Stromal cell of bone marrow (primary cell): ENCODE measurements around the gene PIK3CA.
"Not testable (repeated sequence)": the region's sequence is repeated elsewhere in the genome, so short reads cannot be mapped to it uniquely, and the experiment has no call there.

Experiments
- DNase-seq: peaks from one replicate; pipeline ENCODE4 v3.0.0-alpha.2; 2012; ENCODE audit warnings: low read depth

PIK3CA gene

DNA sequence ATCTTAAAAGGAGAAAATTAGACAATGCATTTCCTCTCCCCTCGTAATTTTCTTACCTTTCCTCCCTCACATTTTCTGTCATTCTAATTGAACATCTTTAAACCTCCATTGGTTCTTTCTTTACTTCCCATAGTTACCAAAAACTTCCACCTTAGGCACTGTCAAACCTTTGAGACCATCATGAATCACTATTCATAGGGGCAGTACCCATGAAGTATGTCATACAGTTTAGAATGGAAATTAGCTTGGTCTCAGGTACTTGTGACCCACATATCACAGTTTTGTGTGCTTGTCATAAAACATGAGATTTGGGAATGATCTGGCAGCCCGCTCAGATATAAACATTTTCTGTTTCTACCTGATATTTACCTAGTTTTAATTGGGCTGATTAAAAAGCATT, 52.6 kb downstream of the PIK3CA start:
- no peak for DNase-seq

DNA sequence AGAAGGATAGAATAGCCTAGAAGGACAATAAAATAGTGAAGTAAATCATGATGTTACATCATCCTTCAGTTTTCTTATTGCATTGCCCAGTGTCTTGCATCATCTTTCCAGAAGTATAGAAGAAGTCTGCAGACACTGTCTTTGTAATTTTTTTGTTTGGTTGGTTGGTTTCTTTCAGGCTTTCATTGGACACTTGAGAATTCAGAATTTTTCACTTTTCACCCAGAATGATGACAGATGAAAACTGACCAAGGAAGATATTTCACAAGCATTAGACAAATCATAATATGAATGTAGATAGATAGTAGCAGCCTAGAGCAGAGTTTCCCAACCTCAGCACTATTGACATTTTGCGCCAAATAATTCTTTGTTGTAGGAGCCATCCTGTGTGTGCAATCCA, 67.4 kb downstream of the PIK3CA start:
- peak; percentile 21 for DNase-seq

DNA sequence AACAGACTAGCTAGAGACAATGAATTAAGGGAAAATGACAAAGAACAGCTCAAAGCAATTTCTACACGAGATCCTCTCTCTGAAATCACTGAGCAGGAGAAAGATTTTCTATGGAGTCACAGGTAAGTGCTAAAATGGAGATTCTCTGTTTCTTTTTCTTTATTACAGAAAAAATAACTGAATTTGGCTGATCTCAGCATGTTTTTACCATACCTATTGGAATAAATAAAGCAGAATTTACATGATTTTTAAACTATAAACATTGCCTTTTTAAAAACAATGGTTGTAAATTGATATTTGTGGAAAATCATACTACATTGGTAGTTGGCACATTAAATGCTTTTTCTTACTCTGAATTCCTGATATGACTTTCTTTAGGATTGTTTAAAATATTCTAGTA, 70.1 kb downstream of the PIK3CA start:
- not testable (repeated sequence) for DNase-seq

DNA sequence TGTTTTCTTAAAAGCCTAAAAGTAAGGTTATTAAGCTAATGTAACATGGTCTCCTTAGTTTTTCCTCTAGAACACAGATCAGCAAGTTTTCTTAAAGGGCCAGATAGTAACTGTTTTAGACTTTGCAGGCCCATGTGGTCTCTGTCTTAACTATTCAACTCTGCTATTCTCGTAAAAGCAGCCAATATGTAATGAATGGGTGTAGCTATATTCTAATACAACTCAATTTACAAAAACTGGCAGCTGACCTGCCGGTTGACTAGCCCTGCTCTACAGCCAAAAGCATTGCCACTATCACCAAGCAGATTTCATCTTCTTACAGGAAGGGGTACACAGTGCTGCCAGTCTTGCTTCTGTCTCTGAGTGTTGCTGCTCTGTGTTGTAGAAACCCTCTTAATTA, 75.4 kb downstream of the PIK3CA start:
- DNase-seq: no peak

DNA sequence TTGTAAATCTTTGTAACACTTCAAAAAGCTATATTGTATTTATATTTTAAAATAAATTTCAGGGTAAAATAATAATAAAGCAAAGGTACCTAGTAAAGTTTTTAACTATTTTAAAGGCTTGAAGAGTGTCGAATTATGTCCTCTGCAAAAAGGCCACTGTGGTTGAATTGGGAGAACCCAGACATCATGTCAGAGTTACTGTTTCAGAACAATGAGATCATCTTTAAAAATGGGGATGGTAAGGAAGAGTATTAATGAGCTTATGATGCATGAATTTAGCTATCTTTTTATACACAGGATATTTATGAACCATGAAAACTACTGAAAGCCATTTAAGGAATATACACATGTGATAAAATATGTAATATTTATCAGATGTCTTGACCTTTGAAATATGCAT, 76.4 kb downstream of the PIK3CA start:
- no peak for DNase-seq

DNA sequence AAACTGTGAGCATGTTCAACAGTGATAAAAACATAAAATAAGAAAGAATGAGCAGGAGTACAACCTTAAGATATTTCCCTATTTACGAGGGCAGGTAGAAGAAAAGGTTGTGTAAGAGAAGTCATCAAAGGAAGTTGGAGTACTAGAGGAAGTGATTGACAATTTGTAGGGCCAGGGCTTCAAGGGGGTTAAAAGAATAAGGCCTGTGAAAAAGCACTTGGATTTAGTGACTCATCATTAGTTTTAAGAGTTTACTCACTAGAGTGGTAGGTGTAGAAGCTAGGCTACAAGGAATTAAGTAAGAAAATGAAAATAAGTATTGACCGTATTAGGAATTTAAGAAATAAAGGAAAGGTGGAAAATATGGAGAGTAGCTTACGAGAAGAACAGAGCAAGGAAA, 79.2 kb downstream of the PIK3CA start:
- DNase-seq: no peak

DNA sequence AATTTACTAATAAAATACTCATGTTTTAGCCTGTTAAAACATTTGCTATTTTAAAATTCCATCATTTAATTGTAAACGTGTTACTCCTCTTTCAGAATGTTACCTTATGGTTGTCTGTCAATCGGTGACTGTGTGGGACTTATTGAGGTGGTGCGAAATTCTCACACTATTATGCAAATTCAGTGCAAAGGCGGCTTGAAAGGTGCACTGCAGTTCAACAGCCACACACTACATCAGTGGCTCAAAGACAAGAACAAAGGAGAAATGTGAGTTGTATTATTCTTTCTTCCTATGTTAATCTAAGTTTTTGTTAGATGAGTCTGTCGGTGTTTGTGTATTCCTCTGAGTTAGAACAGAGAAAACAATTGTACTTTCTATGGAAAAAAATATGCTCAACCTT, 81.0 kb downstream of the PIK3CA start:
- DNase-seq: no peak

DNA sequence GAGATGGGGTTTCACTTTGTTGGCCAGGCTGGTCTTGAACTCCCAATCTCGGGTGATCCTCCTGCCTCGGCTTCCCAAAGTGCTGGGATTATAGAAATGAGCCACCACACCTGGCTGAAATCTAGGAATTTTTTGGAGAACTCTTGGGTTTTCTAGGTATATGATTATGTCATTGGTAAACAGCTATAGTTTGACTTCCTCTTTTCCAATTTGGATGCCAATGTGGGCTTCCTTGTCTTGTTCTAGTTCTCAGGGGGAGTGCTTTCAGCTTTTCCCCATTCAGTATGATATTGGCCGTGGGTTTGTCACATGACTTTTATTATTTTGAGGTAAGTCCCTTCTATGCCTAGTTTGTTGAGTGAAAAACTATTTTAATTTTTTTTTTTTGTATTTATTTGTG, 84.9 kb downstream of the PIK3CA start:
- DNase-seq: no peak

DNA sequence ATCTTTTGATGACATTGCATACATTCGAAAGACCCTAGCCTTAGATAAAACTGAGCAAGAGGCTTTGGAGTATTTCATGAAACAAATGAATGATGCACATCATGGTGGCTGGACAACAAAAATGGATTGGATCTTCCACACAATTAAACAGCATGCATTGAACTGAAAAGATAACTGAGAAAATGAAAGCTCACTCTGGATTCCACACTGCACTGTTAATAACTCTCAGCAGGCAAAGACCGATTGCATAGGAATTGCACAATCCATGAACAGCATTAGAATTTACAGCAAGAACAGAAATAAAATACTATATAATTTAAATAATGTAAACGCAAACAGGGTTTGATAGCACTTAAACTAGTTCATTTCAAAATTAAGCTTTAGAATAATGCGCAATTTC, 86.0 kb downstream of the PIK3CA start:
- DNase-seq: no peak

DNA sequence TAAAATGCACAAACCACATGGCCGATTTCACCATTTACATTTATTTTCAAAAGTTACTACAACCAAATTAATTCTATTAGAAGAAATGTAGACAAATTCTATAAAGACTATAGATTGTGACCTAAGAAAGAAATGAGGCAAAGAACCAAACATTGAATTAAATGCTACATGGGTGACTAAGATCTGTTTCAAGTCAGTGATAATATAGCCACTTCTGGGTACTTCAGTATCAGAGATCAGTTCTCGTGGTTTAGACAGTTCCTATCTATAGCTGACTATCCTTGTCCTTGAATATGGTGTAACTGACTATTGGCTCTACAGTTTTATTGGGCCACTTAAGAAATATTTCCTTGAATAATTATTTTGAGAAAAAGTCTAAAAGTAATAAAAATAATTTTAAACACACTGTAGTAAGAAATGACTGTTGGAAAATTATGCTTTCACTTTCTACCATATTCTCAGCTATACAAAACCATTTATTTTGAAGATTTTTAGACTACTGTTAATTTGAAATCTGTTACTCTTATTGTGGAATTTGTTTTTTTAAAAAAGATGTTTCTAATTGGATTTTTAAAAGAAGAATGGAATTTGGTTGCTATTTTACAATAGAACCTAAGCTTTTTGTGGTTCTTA, 88.6 kb downstream of the PIK3CA start:
- DNase-seq: no peak

DNA sequence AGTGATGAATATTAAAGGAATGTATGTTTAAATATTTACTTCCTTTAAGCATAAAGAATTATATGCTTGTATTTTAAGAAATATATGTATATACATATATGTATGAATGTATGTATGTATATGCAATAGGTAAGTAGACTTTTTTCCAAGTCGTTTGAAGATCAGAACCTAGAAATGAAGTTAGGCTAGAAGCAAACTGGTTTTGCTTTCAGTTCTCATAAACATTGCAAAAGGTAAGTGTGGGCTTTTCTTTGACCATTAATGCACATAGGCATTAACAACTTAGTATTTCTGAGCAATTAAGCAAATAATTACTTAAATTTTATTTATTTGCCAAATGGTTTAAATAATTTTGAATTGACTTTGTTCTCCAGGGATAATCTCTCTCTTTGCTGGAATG, 92.1 kb downstream of the PIK3CA start:
- DNase-seq: not testable (repeated sequence)

DNA sequence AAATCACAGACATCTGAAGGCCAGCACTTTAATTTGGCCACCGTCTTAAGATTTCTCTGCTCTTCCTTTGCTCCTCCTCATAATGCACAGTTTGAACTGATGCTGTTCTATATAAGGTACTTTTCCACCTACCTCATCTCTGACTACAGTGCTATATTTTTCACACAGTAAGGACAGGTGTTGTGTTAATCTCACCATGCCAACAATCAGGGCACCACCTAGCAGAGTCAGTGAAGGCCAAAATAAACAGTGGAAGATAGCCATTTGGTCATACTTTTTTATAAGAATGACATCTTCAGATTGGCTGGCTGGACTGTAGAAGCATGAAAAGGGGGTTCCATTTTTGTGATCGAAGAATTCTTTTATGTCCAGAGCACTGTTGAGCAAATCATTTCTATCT, 94.7 kb downstream of the PIK3CA start:
- not testable (repeated sequence) for DNase-seq

DNA sequence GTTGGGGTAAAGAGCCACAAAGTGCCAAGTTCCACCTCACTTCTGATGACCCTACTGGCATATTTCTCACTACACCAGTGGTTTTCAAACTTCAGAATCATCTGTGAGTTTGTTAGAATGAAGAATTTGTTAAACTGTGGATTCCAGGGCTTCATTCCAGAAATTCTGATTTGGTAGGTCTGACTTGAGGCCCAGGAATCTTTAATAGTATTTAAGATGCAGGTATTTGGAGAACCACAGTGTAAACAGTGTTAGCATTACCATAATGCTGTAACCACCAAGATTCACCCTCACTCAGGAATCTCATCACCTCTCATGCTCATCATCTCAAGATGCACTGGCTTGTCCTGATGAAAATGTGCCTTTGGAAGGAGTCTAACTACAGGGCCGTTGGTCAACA, 96.7 kb downstream of the PIK3CA start:
- no peak for DNase-seq

DNA sequence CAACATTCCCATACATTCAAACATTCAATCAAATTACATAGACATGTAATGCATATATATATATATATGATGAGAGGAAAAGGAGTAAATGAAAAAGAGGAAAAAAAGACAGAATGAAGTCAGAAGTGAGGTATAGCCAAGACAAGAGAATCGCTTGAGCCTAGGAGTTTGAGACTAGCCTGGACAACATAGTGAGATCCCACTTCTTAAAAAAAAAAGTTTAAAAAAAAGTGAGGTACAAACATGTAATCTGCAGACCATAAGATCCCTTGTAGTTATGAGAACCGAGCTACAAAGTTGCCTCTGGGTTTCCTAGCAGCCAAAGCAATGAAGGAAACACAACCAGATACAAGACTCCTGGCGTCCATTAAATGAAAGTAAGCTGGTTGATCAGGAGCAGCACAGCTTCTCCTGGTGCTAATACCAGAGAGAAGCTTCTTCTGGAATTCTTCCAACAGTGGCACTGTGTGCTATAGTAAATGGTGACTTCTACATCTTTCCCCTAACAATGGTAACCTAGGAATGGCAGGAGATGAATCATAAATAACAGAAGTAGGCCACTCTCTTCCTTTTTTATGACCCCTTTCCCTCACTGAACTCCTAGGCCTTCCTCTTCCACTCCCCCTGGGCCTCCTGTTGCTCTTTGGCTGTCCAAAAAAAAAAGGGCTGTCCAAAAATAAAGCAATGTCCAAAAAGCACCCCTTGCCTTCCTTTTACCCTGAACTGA, 99.3 kb downstream of the PIK3CA start:
- no peak for DNase-seq

DNA sequence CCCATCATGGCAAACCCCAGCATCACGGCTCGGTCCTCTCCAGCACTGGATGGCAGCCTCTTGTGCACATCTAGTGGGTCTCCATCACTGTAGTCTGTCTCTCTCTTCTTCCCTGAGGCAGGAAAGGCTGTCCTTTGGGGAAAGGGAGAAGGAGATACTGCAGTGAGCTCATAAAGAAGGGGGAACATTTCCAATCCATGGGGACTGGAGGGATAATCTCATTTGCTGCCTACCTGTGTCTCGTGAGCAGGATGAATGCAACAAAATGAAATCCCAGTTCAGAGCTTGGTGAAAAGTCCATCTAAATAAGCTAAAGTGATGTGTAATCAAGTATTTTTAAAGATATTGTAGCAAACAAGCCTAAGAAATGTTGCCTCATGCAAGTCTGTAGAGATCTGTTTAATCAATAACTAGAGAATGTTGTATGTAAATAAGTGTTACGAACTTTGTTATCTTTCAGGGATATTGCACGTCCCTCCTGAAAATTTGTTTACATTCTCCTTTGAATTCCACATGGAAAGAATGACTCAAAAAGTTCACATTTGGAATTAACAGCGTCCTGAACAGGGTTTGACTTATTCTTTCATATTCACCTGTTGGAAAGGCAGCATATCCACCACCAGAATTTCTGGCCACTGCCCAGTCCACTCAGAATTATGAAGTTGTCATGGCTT, 102.8 kb downstream of the PIK3CA start, which contains the start of gene KCNMB3:
KCNMB3 (minus strand) TSS at position 312 of the 674 bp plus-strand sequence; CDS start at position 188, 124 bp downstream.
- no peak for DNase-seq

DNA sequence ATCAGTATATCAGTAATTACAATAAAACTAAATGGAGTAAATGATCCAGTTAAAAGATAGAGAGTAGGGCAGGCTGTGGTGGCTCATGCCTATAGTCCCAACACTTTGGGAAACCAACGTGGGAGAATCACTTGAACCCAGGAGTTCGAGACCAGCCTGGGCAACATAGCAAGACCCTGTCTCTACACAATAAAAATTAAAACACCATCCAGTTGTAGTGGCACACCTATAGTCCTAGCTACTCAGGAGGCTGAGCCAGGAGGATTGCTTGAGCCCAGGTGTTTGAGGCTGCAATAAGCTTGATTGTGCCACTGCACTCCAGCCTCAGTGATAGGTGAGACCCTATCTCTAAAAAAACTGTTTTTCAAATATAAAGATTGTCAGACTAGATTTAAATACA, 108.7 kb downstream of the PIK3CA start:
- DNase-seq: no peak

DNA sequence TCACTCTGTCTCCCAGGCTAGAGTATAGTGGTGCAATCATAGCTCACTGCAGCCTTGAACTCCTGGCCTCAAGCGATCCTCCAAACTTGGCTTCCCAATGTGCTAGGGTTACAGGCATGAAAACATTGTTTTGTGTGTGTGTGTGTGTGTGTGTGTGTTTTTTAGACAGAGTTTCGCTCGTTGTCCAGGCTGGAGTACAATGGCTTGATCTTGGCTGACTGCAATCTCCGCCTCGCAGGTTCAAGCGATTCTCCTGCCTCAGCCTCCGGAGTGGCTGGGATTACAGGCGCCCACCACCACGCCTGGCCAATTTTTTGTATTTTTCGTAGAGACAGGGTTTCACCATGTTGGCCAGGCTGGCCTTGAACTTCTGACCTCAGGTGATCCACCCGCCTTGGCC, 109.6 kb downstream of the PIK3CA start:
- not testable (repeated sequence) for DNase-seq

DNA sequence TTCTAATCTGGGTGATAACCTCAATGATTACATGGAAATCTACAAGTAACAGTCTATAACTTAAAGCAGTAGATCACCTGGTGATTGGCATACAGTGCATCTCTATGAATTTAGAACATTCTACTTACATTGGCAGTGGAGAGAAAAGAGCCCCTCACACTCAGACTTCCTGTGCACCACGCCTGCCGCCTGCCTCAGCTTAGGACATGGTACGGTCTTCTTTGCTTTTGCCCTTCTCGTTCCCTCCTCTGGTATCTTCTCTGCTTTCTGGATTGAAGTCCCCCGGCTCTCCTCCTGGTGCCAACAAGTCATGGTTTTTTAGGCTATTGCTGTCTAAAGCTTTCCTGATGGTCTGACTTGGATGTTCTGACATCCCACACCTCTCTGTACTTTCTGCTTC, 110.7 kb downstream of the PIK3CA start:
- no peak for DNase-seq

DNA sequence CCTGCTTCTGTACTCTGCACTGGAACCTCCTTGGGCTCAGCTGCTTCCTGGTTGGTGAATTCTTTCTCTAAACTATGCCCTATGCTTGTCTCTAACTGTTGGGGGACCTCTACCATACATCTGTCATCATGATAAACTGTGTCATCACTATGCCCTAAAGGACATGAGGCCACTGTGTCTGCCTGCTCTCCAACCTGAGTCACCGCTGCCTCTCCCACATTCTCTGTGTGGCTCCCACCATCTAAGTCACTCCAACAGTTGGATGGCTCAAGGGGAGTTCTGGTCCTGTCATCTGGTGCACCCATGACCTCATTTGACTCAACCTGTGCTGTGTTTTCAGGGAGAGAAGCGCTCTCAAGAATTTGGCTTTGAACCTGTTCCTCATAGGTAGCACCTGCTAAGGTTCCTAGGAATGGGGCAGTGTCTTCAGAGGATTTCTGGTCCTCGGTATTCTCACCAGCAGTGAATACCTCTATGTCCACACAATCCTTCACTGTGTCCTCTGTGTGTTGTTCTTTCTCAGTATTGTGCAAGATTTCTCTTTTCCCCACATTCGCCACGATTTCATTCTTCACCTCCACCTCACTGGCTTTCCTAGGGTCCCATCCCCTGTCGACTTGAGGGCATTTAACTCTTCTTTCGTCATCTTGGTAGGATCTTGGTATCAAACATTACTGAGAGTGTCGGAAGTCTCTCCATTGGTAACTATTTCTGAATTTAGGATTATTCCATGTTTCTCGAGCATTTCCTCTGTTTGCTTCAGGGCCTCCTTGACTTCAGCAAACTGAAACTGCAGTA, 112.0 kb downstream of the PIK3CA start:
- not testable (repeated sequence) for DNase-seq

DNA sequence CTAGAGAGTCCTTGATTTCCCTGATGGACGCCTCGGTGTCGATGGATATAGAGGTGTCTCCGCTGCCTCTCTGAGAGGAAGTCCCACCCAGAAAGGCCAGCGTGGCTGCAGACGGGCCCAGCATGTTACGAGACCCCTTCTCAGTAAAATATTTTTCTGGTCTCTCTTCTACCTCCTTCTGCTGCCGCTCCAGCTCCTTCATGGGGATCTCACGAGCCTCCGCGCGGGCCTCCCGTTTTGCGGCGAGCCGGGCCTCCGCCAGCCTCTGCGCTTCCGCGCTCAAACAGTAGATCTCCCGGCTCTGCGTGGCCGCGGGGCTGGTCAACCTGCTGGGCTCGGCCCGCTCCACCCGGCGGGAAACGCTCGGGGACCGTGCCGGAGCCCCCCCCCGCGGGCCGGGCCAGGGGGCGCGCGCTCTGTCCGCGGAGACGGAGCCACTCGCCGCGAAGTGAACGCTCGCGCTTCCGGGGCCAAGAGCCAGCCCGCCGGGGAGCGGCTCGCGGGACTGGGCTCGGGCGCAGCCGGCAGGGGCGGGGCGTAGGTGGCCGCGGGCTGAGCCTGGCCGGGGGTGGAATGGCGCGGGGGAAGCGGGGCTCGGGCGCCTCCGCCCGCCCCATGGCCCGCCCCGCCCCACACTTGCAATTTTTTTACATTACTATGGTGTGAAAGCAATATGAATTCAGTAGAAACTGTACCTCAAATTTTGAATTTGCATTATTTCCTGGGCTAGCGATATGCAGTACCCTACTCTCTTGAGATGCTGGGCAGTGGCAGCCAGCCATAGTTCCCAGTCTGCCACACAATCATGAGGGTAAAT, 113.0 kb downstream of the PIK3CA start:
- peak; percentile 34 for DNase-seq

DNA sequence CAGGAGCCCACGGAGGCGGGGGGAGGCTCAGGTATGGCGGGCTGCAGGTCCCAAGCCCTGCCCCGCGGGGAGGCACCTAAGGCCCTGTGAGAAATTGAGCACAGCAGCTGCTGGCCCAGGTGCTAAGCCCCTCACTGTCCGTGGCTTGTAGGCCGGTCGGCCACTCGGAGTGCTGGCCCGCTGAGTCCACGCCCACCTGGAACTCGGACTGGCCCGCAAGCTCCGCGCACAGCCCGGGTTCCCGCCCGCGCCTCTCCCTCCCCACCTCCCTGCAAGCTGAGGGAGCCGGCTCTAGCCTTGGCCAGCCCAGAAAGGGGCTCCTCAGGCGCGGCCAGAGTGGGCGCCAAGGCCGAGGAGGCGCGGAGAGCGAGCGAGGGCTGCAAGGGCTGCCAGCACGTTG, 115.0 kb downstream of the PIK3CA start:
- no peak for DNase-seq

DNA sequence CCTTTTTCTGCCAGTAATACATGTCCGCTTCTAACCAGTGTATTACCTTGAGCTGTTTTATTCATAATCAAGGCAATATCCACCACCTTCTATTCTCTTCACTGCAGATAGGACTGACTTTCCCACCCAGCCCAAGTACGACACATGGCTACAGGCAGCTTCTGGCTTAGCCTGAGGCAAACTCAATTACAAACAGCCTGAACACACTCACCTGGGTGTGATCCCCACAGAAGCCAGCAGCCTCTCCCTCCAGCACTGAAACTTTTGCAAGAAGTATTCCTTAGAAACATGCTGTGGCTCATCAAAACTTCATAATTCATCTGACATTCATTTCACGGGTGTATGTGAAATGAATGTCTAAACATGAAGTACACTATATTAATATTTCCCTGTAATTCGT, 116.3 kb downstream of the PIK3CA start:
- no peak for DNase-seq
